ENCODE results near the gene MRM3.

MRM3 gene

GRCh38 chr17:773016-773415 lies 9.1 kb upstream of the MRM3 start:
- ChIA-PET CTCF (no interaction called here), POLR2A (interaction anchor here (1.1 kb wide), 1 partner anchor 58 kb away, joined by 3 read pairs; the partner anchor contains the start of gene VPS53)
- Histone ChIP-seq H3K9me3 (ENCODE audit: control insufficient read depth, insufficient read depth, low read depth, low read length) (no peaks in the 10 kb centered on the region), H3K27ac (ENCODE audit: extremely low read depth, low read depth, low read length) (no peak overlapping the region), H3K4me1 (ENCODE audit: control insufficient read depth, insufficient read depth, low read length) (no peaks in the 10 kb centered on the region), H3K4me3 (ENCODE audit: low read depth, low read length) (no peak overlapping the region), H3K36me3 (ENCODE audit: control insufficient read depth in 2 of 2, insufficient read depth in 1 of 2, low read length in 2 of 2) (peaks cover 83 to 94% of the 10 kb centered on the region in 2 experiments)
- no peak for TF ChIP-seq ZNF677 (tag by site-specific recombination; IDR thresholded peaks at IDR 0.05)
- TF ChIP-seq ZBTB11 (tag by site-specific recombination; conservative IDR thresholded peaks at IDR 0.05; ENCODE audit: low read depth): no peak
- no peak for TF ChIP-seq ZNF629 (tag by site-specific recombination; IDR thresholded peaks at IDR 0.05)
- no peak for TF ChIP-seq ZIC2 (tag by site-specific recombination; IDR thresholded peaks at IDR 0.05)
- TF ChIP-seq ZNF654 (tag by site-specific recombination; IDR thresholded peaks at IDR 0.05; ENCODE audit: low read depth): no peak
- no peak for TF ChIP-seq ZNF549 (tag by site-specific recombination; IDR thresholded peaks at IDR 0.05)
- no peak for TF ChIP-seq IKZF3 (tag by site-specific recombination; IDR thresholded peaks at IDR 0.05)
- no peak for TF ChIP-seq ZNF37A (tag by site-specific recombination; IDR thresholded peaks at IDR 0.05)
- no peak for TF ChIP-seq ZNF555 (tag by site-specific recombination; conservative IDR thresholded peaks at IDR 0.05)
- no peak for TF ChIP-seq ZBTB20 (tag by site-specific recombination; IDR thresholded peaks at IDR 0.05)
- TF ChIP-seq ZNF133 (tag by site-specific recombination; IDR thresholded peaks at IDR 0.05): no peak
- TF ChIP-seq ZNF155 (tag by site-specific recombination; IDR thresholded peaks at IDR 0.05): no peak
- no peak for TF ChIP-seq ZNF335 (tag by site-specific recombination; conservative IDR thresholded peaks at IDR 0.05)
- no peak for TF ChIP-seq ZNF585B (tag by site-specific recombination; IDR thresholded peaks at IDR 0.05)
- TF ChIP-seq KLF8 (tag by site-specific recombination; IDR thresholded peaks at IDR 0.05): no peak
- no peak for TF ChIP-seq ZNF16 (tag by site-specific recombination; IDR thresholded peaks at IDR 0.05; ENCODE audit: low read depth)
- TF ChIP-seq ZNF488 (tag by site-specific recombination; IDR thresholded peaks at IDR 0.05): no peak

- TF ChIP-seq REPIN1 (tag by site-specific recombination; IDR thresholded peaks at IDR 0.05; ENCODE audit: low read depth): no peak
- no peak for TF ChIP-seq ZNF610 (tag by site-specific recombination; IDR thresholded peaks at IDR 0.05; ENCODE audit: borderline replicate concordance)
- TF ChIP-seq, protein P1, sequence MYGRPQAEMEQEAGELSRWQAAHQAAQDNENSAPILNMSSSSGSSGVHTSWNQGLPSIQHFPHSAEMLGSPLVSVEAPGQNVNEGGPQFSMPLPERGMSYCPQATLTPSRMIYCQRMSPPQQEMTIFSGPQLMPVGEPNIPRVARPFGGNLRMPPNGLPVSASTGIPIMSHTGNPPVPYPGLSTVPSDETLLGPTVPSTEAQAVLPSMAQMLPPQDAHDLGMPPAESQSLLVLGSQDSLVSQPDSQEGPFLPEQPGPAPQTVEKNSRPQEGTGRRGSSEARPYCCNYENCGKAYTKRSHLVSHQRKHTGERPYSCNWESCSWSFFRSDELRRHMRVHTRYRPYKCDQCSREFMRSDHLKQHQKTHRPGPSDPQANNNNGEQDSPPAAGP (tag by site-specific recombination; IDR thresholded peaks at IDR 0.05): no peak
- TF ChIP-seq ZNF157 (tag by site-specific recombination; IDR thresholded peaks at IDR 0.05): no peak
- TF ChIP-seq ZNF624 (tag by site-specific recombination; IDR thresholded peaks at IDR 0.05): no peak
- no peak for TF ChIP-seq ZSCAN16 (tag by site-specific recombination; IDR thresholded peaks at IDR 0.05)
- no peak for TF ChIP-seq ZNF354C (tag by site-specific recombination; IDR thresholded peaks at IDR 0.05; ENCODE audit: borderline replicate concordance, low read depth)
- no peak for TF ChIP-seq ZNF488 (tag by site-specific recombination; IDR thresholded peaks at IDR 0.05)
- no peak for TF ChIP-seq ZNF16 (tag by site-specific recombination; IDR thresholded peaks at IDR 0.05; ENCODE audit: low read depth)
- no peak for TF ChIP-seq ZNF423 (tag by site-specific recombination; IDR thresholded peaks at IDR 0.05)
- no peak for TF ChIP-seq SP3 (tag by site-specific recombination; IDR thresholded peaks at IDR 0.05)
- ChIA-PET CTCF (no interaction called here), POLR2A (interaction anchor here (1.1 kb wide), 1 partner anchor 59 kb away, joined by 3 read pairs; the partner anchor contains the start of gene VPS53)
- Histone ChIP-seq H3K36me3 (ENCODE audit: control insufficient read depth in 2 of 2, insufficient read depth in 1 of 2, low read length in 2 of 2) (peaks cover 90 to 96% of the 10 kb centered on the region in 2 experiments), H3K27ac (ENCODE audit: extremely low read depth, low read depth, low read length) (0 out of 2 replicates have a peak overlapping the region, but pooled peaks have one; percentile 9), H3K4me1 (ENCODE audit: control insufficient read depth, insufficient read depth, low read length) (no peaks in the 10 kb centered on the region), H3K4me3 (ENCODE audit: low read depth, low read length) (no peak overlapping the region), H3K9me3 (ENCODE audit: control insufficient read depth, insufficient read depth, low read depth, low read length) (no peaks in the 10 kb centered on the region)
Observed at GRCh38 chr17:773467-774312, 8.5 kb upstream of the MRM3 start.

Measured in HEK293 (cell line).